ENCODE data around the gene CHCHD6.

Gene CHCHD6

GRCh38 chr3:127006781-127007436 is 302.9 kb downstream of the CHCHD6 start:
- no peak overlapping the region for H3K27ac ChIP-seq
- TF ChIP-seq ZFX (IDR thresholded peaks at IDR 0.05; ENCODE audit: borderline replicate concordance) (no peak), CTCF (IDR thresholded peaks at IDR 0.05) (no peak)

DNA sequence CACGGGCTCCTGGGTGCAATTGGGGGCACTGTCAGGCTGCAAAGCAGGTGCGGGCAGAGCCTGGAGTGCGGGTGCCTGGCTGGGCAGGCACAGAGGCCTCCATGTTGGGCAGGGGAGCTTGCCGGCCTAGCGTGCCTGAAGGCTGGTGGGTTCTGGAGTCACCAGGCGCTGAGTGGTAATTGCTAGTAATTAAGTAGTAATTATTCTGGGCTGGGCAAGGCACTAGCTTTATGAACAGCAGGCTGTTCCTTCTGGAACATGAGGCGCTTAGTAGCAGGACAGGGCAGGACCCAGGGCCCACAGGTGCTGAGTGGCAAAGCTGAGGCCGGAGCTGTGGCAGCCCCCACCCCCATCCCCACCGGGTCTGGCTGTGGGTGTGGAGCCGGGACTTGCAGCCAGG is 304.2 kb downstream of the CHCHD6 start:
- no peak overlapping the region for H3K27ac ChIP-seq
- TF ChIP-seq ZFX (IDR thresholded peaks at IDR 0.05; ENCODE audit: borderline replicate concordance) (no peak), CTCF (IDR thresholded peaks at IDR 0.05) (no peak)

GRCh38 chr3:127009531-127009930 is 305.5 kb downstream of the CHCHD6 start:
- TF ChIP-seq ZFX (IDR thresholded peaks at IDR 0.05; ENCODE audit: borderline replicate concordance): no peak
- TF ChIP-seq CTCF (IDR thresholded peaks at IDR 0.05): no peak
- no peak overlapping the region for H3K27ac ChIP-seq
